Loucy (cell line): ENCODE results near the gene PTPRN2.

Source experiments
- EZH2phosphoT487 ChIP-seq: fragments of 200-600 bp; IDR thresholded peaks from 2 replicates; pipeline ENCODE4 v1.6.1; 2018; ENCODE audit warnings: antibody characterized with exemption, mild to moderate bottlenecking, moderate library complexity, borderline replicate concordance
- TF ChIP-seq, protein P1 (sequence below): fragments of 200-600 bp; sonication (generic); conservative IDR thresholded peaks from 2 replicates; pipeline ENCODE4 v1.5.1; 2014; ENCODE audit warnings: mild to moderate bottlenecking, antibody characterized with exemption, low read length

DNA sequence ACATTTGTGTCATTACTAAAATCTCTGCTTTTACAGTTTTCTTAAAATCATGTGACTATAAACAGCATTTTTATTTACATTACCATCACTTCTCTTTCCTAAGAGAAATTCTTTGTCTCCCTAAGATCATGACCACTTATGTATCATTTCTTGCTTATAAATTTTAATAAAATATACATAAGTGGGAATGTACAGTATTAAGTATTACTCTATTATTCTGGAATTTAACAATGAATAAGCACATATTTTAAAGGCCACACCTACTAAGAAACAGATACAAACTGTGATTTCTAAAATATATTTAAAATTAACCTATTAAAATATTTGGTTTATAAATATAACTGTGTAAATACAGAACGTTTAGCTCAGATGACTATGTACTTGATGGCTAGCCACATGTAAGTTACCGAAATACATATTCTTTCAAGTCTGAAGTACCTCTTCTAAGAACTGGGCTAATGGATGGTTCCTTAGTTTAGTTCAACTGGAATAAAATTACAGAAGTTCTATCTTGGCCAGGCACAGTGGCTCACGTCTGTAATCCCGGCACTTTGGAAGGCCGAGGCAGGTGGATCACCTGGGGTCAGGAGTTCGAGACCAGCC, 33.3 kb upstream of the PTPRN2 start:
- TF ChIP-seq, protein P1, sequence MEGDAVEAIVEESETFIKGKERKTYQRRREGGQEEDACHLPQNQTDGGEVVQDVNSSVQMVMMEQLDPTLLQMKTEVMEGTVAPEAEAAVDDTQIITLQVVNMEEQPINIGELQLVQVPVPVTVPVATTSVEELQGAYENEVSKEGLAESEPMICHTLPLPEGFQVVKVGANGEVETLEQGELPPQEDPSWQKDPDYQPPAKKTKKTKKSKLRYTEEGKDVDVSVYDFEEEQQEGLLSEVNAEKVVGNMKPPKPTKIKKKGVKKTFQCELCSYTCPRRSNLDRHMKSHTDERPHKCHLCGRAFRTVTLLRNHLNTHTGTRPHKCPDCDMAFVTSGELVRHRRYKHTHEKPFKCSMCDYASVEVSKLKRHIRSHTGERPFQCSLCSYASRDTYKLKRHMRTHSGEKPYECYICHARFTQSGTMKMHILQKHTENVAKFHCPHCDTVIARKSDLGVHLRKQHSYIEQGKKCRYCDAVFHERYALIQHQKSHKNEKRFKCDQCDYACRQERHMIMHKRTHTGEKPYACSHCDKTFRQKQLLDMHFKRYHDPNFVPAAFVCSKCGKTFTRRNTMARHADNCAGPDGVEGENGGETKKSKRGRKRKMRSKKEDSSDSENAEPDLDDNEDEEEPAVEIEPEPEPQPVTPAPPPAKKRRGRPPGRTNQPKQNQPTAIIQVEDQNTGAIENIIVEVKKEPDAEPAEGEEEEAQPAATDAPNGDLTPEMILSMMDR, result no peak
- TF ChIP-seq EZH2phosphoT487, result no peak
